K562 (cell line): ENCODE results near the gene DENND2A. TPM values are rescaled to one million over a fixed set of nuclear protein-coding genes. Genes with fewer than 3 reads are reported as not detected.
A peak's percentile ranks its signal among the peaks of the same experiment; 100 is the strongest.

ENCODE experiments used
- ASH1L ChIP-seq: fragments of 450-650 bp; IDR thresholded peaks from 2 replicates; pipeline ENCODE4 v1.6.1; 2018; ENCODE audit warnings: borderline replicate concordance, mild to moderate bottlenecking, low read depth; ENCODE audit not compliant: partially characterized antibody
- CBFB ChIP-seq: sonication (generic); formaldehyde crosslinking; IDR thresholded peaks from 2 replicates; pipeline ENCODE4 v1.4.0; 2020; ENCODE audit warnings: mild to moderate bottlenecking, missing genetic modification reagents
- CTCF ChIP-seq, 3 experiments: IDR thresholded peaks in 2 of 3; conservative IDR thresholded peaks in 1 of 3; 2 replicates each; pipeline ENCODE4 v1.5.1; 2011 to 2012; ENCODE audit warnings: low read length in 3 of 3, mild to moderate bottlenecking in 3 of 3, control low read depth in 2 of 3, improper control_type of control experiment in 1 of 3, inconsistent platforms in 1 of 3, low read depth in 1 of 3, mixed read lengths in 1 of 3, moderate library complexity in 1 of 3; ENCODE audit not compliant: insufficient read depth in 2 of 3
- EP400 ChIP-seq: fragments of 450-650 bp; IDR thresholded peaks from 2 replicates; pipeline ENCODE4 v1.6.1; 2017; ENCODE audit warnings: antibody characterized with exemption, mild to moderate bottlenecking, moderate library complexity
- ESRRA ChIP-seq: fragments of 450-650 bp; IDR thresholded peaks from 2 replicates; pipeline ENCODE4 v1.6.1; 2014; ENCODE audit warnings: low read depth, mild to moderate bottlenecking, moderate library complexity, borderline replicate concordance
- FOXJ3 ChIP-seq: sonication (generic); formaldehyde crosslinking; IDR thresholded peaks from 2 replicates; pipeline ENCODE4 v1.4.0; 2020; ENCODE audit warnings: mild to moderate bottlenecking, missing genetic modification reagents
- GATAD2A ChIP-seq: fragments of 450-650 bp; IDR thresholded peaks from 2 replicates; pipeline ENCODE4 v1.6.1; 2017
- GMEB1 ChIP-seq: fragments of 250-450 bp; sonication (Bioruptor Pico); IDR thresholded peaks from 2 replicates; pipeline ENCODE4 v1.4.0; 2020; ENCODE audit warnings: mild to moderate bottlenecking
- GTF2F1 ChIP-seq: IDR thresholded peaks from 2 replicates; pipeline ENCODE4 v1.6.1; 2011; ENCODE audit warnings: low read depth, low read length, improper control_type of control experiment
- HCFC1 ChIP-seq: IDR thresholded peaks from 2 replicates; pipeline ENCODE4 v1.6.1; 2012; ENCODE audit warnings: low read depth, low read length, improper control_type of control experiment
- HEY1 ChIP-seq: fragments of 250-450 bp; sonication (Bioruptor Pico); IDR thresholded peaks from 2 replicates; pipeline ENCODE4 v1.5.0; 2020; ENCODE audit warnings: mild to moderate bottlenecking, moderate library complexity, borderline replicate concordance
- HOMEZ ChIP-seq: fragments of 250-450 bp; sonication (Bioruptor Pico); IDR thresholded peaks from 2 replicates; pipeline ENCODE4 v1.4.0; 2020; ENCODE audit warnings: mild to moderate bottlenecking, moderate library complexity
- LCOR ChIP-seq: sonication (generic); formaldehyde crosslinking; IDR thresholded peaks from 2 replicates; pipeline ENCODE4 v1.8.0; 2022; ENCODE audit warnings: mild to moderate bottlenecking, missing genetic modification reagents
- MCM3 ChIP-seq: fragments of 450-650 bp; IDR thresholded peaks from 2 replicates; pipeline ENCODE4 v1.6.1; 2016
- MCM5 ChIP-seq: fragments of 450-650 bp; IDR thresholded peaks from 2 replicates; pipeline ENCODE4 v1.6.1; 2016; ENCODE audit warnings: low read depth
- NFIC ChIP-seq: fragments of 450-650 bp; IDR thresholded peaks from 2 replicates; pipeline ENCODE4 v1.6.1; 2017; ENCODE audit warnings: mild to moderate bottlenecking, inconsistent platforms
- POU5F1 ChIP-seq: fragments of 150-350 bp; IDR thresholded peaks from 2 replicates; pipeline ENCODE4 v1.6.1; 2014; ENCODE audit warnings: borderline replicate concordance, low read length, low read depth, mild to moderate bottlenecking; ENCODE audit not compliant: partially characterized antibody
- STAT5B ChIP-seq: fragments of 250-450 bp; sonication (Bioruptor Pico); IDR thresholded peaks from 2 replicates; pipeline ENCODE4 v1.8.0; 2021; ENCODE audit warnings: mild to moderate bottlenecking, inconsistent platforms
- TBP ChIP-seq: optimal IDR thresholded peaks from 2 replicates; pipeline ENCODE3; 2011; ENCODE audit warnings: low read depth, low read length, improper control_type of control experiment
- ZBTB12 ChIP-seq: fragments of 250-450 bp; sonication (Bioruptor Pico); IDR thresholded peaks from 2 replicates; pipeline ENCODE4 v1.4.0; 2020
- ZBTB7A ChIP-seq: IDR thresholded peaks from 2 replicates; pipeline ENCODE4 v1.6.1; 2011; ENCODE audit warnings: low read depth, mild to moderate bottlenecking, low read length, moderate library complexity, borderline replicate concordance; ENCODE audit not compliant: control insufficient read depth
- ZNF133 ChIP-seq: fragments of 250-450 bp; sonication (Bioruptor Pico); IDR thresholded peaks from 2 replicates; pipeline ENCODE4 v1.4.0; 2020; ENCODE audit warnings: mild to moderate bottlenecking
- ZNF140 ChIP-seq: fragments of 250-450 bp; sonication (Bioruptor Pico); IDR thresholded peaks from 2 replicates; pipeline ENCODE4 v1.8.0; 2021; ENCODE audit warnings: moderate library complexity, mild to moderate bottlenecking, inconsistent platforms
- ZNF174 ChIP-seq: fragments of 250-450 bp; sonication (Bioruptor Pico); IDR thresholded peaks from 2 replicates; pipeline ENCODE4 v1.4.0; 2020; ENCODE audit warnings: mild to moderate bottlenecking
- ZNF184 ChIP-seq: sonication (generic); formaldehyde crosslinking; IDR thresholded peaks from 2 replicates; pipeline ENCODE4 v1.5.0; 2020; ENCODE audit warnings: missing genetic modification reagents
- polyA plus RNA-seq, 8 experiments: library from polyadenylated mRNA; depleted of rRNA in 4 of 8; stranded (reverse) in 5 of 8; unstranded in 3 of 8; fragments of >200 nt; fragmentation: Nextera tagmentation in 2 of 8; fragmentation: Illumina TruSeq in 1 of 8; extraction: Ambion mirVana in 2 of 8; extraction: Trizol in 1 of 8; gene quantifications; 2 replicates each; pipeline versions ENCODE4 v1.2.1 to v1.2.3, GENCODE V29; 2011 to 2014; ENCODE audit warnings: inconsistent platforms in 1 of 8, missing spikeins in 1 of 8
- total RNA-seq, 7 experiments: library from RNA; depleted of rRNA in 6 of 7; stranded (reverse); fragments of >200 nt in 6 of 7; fragmentation: Illumina TruSeq in 2 of 7; extraction: Trizol in 2 of 7; gene quantifications; 2 replicates each; pipeline versions ENCODE4 v1.2.1 to v1.2.3, GENCODE V29; 2011 to 2021; ENCODE audit warnings: low replicate concordance in 1 of 7

The DENND2A gene
- total and polyA plus RNA-seq, 9 of the 15 experiments (the other 6 are each of a cell fraction or from before 2014, with no cell fraction given), result not detected

GRCh38 chr7:140479062-140479738 lies 161.4 kb downstream of the DENND2A start, which contains the start of gene MKRN1 (continued):
- TF ChIP-seq ZNF174 (CRISPR knock-in tag) (no peak), NFIC (peak; percentile 5; the same call in 1 of the 2 replicates), ASH1L (no peak), MCM5 (no peak), HEY1 (CRISPR knock-in tag) (no peak), MCM3 (no peak), CTCF (IDR thresholded peaks at IDR 0.05 in 2 of 3, conservative IDR thresholded peaks at IDR 0.05 in 1 of 3; ENCODE audit: insufficient read depth in 2 of 3, low read depth in 1 of 3, low read length in 3 of 3) (no peak; a peak in 1 of 6 replicates), ZNF140 (CRISPR knock-in tag) (no peak), GTF2F1 (peak; percentile 64; the same call in 1 of the 2 replicates), LCOR (CRISPR knock-in tag) (no peak), GATAD2A (no peak; the same call in 1 of the 2 replicates), TBP (peak; percentile 66), POU5F1 (peak; percentile 53), ESRRA (peak; percentile 81), EP400 (peak; percentile 79), ZNF133 (CRISPR knock-in tag) (no peak), CBFB (CRISPR knock-in tag) (no peak), GMEB1 (CRISPR knock-in tag) (0 out of 2 replicates have a peak, but pooled peaks have one; percentile 57), HCFC1 (peak; percentile 80), STAT5B (CRISPR knock-in tag) (no peak), FOXJ3 (CRISPR knock-in tag) (no peak), ZBTB7A (peak; percentile 85; the same call in 1 of the 2 replicates), ZNF184 (CRISPR knock-in tag) (no peak), HOMEZ (CRISPR knock-in tag) (no peak), ZBTB12 (no peak)
